H9 (cell line): Measurements from ENCODE around the gene SIK2. TPM values are rescaled to one million over a fixed set of nuclear protein-coding genes. Genes with fewer than 3 reads are reported as not detected.

Experiments used
- DNase-seq: peaks from one replicate; pipeline ENCODE4 v3.0.0-alpha.2; 2017
- H2AFZ ChIP-seq: one replicate; pipeline ENCODE4 v1.6.1; 2013; ENCODE audit warnings: mild to moderate bottlenecking, low read length, control low read depth, moderate library complexity
- H2AK5ac ChIP-seq: 2 replicates; pipeline ENCODE4 v1.6.1; 2013; ENCODE audit warnings: low read length, control low read depth, mixed read lengths; ENCODE audit not compliant: insufficient read length
- H2BK120ac ChIP-seq: one replicate; pipeline ENCODE4 v1.6.1; 2013; ENCODE audit warnings: low read depth, mild to moderate bottlenecking, low read length, control low read depth, inconsistent platforms; ENCODE audit not compliant: poor library complexity, severe bottlenecking
- H2BK12ac ChIP-seq: 2 replicates; pipeline ENCODE4 v1.6.1; 2013; ENCODE audit warnings: low read length, control low read depth, mixed read lengths, low read depth; ENCODE audit not compliant: insufficient read length
- H2BK15ac ChIP-seq: 2 replicates; pipeline ENCODE4 v1.6.1; 2013; ENCODE audit warnings: low read depth, low read length, control low read depth
- H2BK20ac ChIP-seq: one replicate; pipeline ENCODE4 v1.6.1; 2013; ENCODE audit warnings: low read depth, mild to moderate bottlenecking, low read length, control low read depth, inconsistent platforms; ENCODE audit not compliant: poor library complexity, severe bottlenecking
- H2BK5ac ChIP-seq: 2 replicates; pipeline ENCODE4 v1.6.1; 2013; ENCODE audit warnings: low read length, control low read depth, mixed read lengths; ENCODE audit not compliant: insufficient read length
- H3K14ac ChIP-seq: 2 replicates; pipeline ENCODE4 v1.6.1; 2013; ENCODE audit warnings: low read length, control low read depth; ENCODE audit not compliant: insufficient read depth
- H3K18ac ChIP-seq: 2 replicates; pipeline ENCODE4 v1.6.1; 2013; ENCODE audit warnings: low read depth, mild to moderate bottlenecking, mixed read lengths, low read length, control low read depth; ENCODE audit not compliant: insufficient read length
- H3K23ac ChIP-seq: 2 replicates; pipeline ENCODE4 v1.6.1; 2013; ENCODE audit warnings: low read length, control low read depth, mixed read lengths, low read depth; ENCODE audit not compliant: insufficient read length
- H3K23me2 ChIP-seq: 2 replicates; pipeline ENCODE4 v1.6.1; 2013; ENCODE audit warnings: low read depth, mild to moderate bottlenecking, mixed read lengths, low read length, control low read depth; ENCODE audit not compliant: insufficient read length, poor library complexity, severe bottlenecking
- H3K27ac ChIP-seq: 2 replicates; pipeline ENCODE4 v1.5.1; 2013; ENCODE audit warnings: low read length, control low read depth, mixed read lengths, low read depth; ENCODE audit not compliant: insufficient read length
- H3K27me3 ChIP-seq: 2 replicates; pipeline ENCODE4 v1.6.1; 2013; ENCODE audit warnings: low read length, control low read depth, inconsistent platforms; ENCODE audit not compliant: insufficient read depth
- H3K4ac ChIP-seq: 2 replicates; pipeline ENCODE4 v1.6.1; 2013; ENCODE audit warnings: low read depth, mild to moderate bottlenecking, control low read depth, inconsistent platforms, low read length, moderate library complexity
- H3K4me1 ChIP-seq: 2 replicates; pipeline ENCODE4 v1.6.1; 2013; ENCODE audit warnings: low read length, control low read depth, inconsistent platforms; ENCODE audit not compliant: insufficient read depth
- H3K4me2 ChIP-seq: 2 replicates; pipeline ENCODE4 v1.6.1; 2013; ENCODE audit warnings: low read length, control low read depth, mixed read lengths; ENCODE audit not compliant: insufficient read length, insufficient read depth
- H3K56ac ChIP-seq: 2 replicates; pipeline ENCODE4 v1.6.1; 2013; ENCODE audit warnings: low read depth, mild to moderate bottlenecking, mixed read lengths, low read length, control low read depth; ENCODE audit not compliant: insufficient read length
- H3K79me1 ChIP-seq: 2 replicates; pipeline ENCODE4 v1.6.1; 2013; ENCODE audit warnings: low read depth, mild to moderate bottlenecking, moderate library complexity, low read length, control low read depth, inconsistent platforms; ENCODE audit not compliant: insufficient read depth, poor library complexity, severe bottlenecking
- H3K79me2 ChIP-seq: 2 replicates; pipeline ENCODE4 v1.6.1; 2013; ENCODE audit warnings: low read length, control low read depth, inconsistent platforms; ENCODE audit not compliant: insufficient read depth
- H3K9ac ChIP-seq: 2 replicates; pipeline ENCODE4 v1.6.1; 2013; ENCODE audit warnings: low read length, control low read depth, mixed read lengths; ENCODE audit not compliant: insufficient read length; ENCODE audit errors: extremely low read depth
- H3K9me3 ChIP-seq: one replicate; pipeline ENCODE4 v1.6.1; 2013; ENCODE audit warnings: low read depth, low read length, inconsistent platforms; ENCODE audit not compliant: control insufficient read depth
- H3T11ph ChIP-seq: one replicate; pipeline ENCODE4 v1.6.1; 2013; ENCODE audit warnings: mild to moderate bottlenecking, low read length, control low read depth, inconsistent platforms
- H4K20me1 ChIP-seq: one replicate; pipeline ENCODE4 v1.6.1; 2013; ENCODE audit not compliant: control insufficient read depth, insufficient read length, insufficient read depth
- H4K5ac ChIP-seq: 2 replicates; pipeline ENCODE4 v1.6.1; 2013; ENCODE audit warnings: low read depth, mild to moderate bottlenecking, mixed read lengths, low read length, control low read depth; ENCODE audit not compliant: insufficient read length
- H4K8ac ChIP-seq: replicated peaks from 2 replicates; pipeline ENCODE4 v1.6.1; 2013; ENCODE audit warnings: low read length, control low read depth, mixed read lengths, low read depth; ENCODE audit not compliant: insufficient read length
- H4K91ac ChIP-seq: 2 replicates; pipeline ENCODE4 v1.6.1; 2013; ENCODE audit warnings: low read depth, mild to moderate bottlenecking, moderate library complexity, mixed read lengths, low read length, control low read depth; ENCODE audit not compliant: insufficient read length
- H3K27ac Mint-ChIP-seq, 3 experiments: 2 replicates in 2 of 3; 3 replicates in 1 of 3; pipeline ENCODE4 v1.8.0; 2020 to 2021; ENCODE audit warnings: mixed read lengths in 3 of 3, mild to moderate bottlenecking in 1 of 3, moderate library complexity in 1 of 3
- H3K27me3 Mint-ChIP-seq: 2 replicates; pipeline ENCODE4 v1.8.0; 2021; ENCODE audit warnings: low read depth, mild to moderate bottlenecking, moderate library complexity, mixed read lengths
- H3K36me3 Mint-ChIP-seq, 3 experiments: 2 replicates in 2 of 3; 3 replicates in 1 of 3; pipeline ENCODE4 v1.8.0; 2020 to 2021; ENCODE audit warnings: low read depth in 3 of 3, mixed read lengths in 3 of 3; ENCODE audit not compliant: insufficient read depth in 1 of 3
- H3K4me1 Mint-ChIP-seq, 2 experiments: 2 replicates each; pipeline ENCODE4 v1.8.0; 2020; ENCODE audit warnings: mixed read lengths in 2 of 2
- H3K4me3 Mint-ChIP-seq, 2 experiments: 2 replicates in 1 of 2; 3 replicates in 1 of 2; pipeline ENCODE4 v1.8.0; 2020 to 2021; ENCODE audit warnings: mild to moderate bottlenecking in 2 of 2, mixed read lengths in 2 of 2, moderate library complexity in 1 of 2
- H3K9me3 Mint-ChIP-seq, 2 experiments: 2 replicates in 1 of 2; 3 replicates in 1 of 2; pipeline ENCODE4 v1.8.0; 2020; ENCODE audit warnings: mild to moderate bottlenecking in 2 of 2, mixed read lengths in 2 of 2, moderate library complexity in 1 of 2
- whole genome bisulfite sequencing: extraction: QIAGEN DNeasy Blood & Tissue Kit; methylation state at CpG from one replicate; pipeline ENCODE4 v1.1.7; 2013; ENCODE audit warnings: missing lambda C conversion rate, low lambda C conversion rate, mixed read lengths; ENCODE audit not compliant: insufficient read length; ENCODE audit errors: extremely low coverage; 5-methylcytosine and 5-hydroxymethylcytosine counted together
- total RNA-seq: library from RNA; stranded (reverse); gene quantifications from 2 replicates; pipeline ENCODE4 v1.2.1, GENCODE V29; 2021
- TF ChIP-seq, protein P1 (sequence below): fragments of 200-600 bp; sonication (generic); conservative IDR thresholded peaks from 3 replicates; pipeline ENCODE4 v1.8.0; 2021; ENCODE audit warnings: antibody characterized with exemption, mild to moderate bottlenecking

SIK2 gene
- total RNA-seq, 1 experiment from 2014 or later: 7.5 TPM

DNA sequence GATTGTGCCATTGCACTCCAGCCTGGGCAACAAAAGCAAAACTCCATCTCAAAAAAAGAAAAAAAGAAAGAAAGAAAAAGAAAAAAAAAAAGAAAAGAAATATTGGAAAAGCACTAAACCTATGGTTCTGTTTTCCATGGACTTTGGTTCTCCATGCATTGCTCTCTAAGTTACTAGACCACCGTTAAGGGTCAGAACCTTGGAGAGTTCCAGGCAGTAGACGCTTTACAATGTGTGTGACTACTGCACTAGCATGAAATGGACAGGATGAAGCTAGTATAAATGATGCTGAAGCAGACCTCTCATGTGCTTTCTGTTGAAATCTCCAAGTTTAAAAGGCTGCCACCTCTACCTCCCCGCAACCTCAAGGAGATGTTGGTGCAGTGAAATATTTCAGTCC, 63.5 kb downstream of the SIK2 start:
- no peaks in the 10 kb centered on the region for H3K27me3 Mint-ChIP-seq
- no peak overlapping the region for H2AFZ ChIP-seq
- TF ChIP-seq, protein P1, sequence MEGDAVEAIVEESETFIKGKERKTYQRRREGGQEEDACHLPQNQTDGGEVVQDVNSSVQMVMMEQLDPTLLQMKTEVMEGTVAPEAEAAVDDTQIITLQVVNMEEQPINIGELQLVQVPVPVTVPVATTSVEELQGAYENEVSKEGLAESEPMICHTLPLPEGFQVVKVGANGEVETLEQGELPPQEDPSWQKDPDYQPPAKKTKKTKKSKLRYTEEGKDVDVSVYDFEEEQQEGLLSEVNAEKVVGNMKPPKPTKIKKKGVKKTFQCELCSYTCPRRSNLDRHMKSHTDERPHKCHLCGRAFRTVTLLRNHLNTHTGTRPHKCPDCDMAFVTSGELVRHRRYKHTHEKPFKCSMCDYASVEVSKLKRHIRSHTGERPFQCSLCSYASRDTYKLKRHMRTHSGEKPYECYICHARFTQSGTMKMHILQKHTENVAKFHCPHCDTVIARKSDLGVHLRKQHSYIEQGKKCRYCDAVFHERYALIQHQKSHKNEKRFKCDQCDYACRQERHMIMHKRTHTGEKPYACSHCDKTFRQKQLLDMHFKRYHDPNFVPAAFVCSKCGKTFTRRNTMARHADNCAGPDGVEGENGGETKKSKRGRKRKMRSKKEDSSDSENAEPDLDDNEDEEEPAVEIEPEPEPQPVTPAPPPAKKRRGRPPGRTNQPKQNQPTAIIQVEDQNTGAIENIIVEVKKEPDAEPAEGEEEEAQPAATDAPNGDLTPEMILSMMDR: no peak
- H2BK12ac ChIP-seq: no peak overlapping the region
- H3K27ac Mint-ChIP-seq: no peak overlapping the region
- H3K23ac ChIP-seq: no peak overlapping the region
- no peak overlapping the region for H3K18ac ChIP-seq
- H2BK15ac ChIP-seq: no peak overlapping the region
- no peak overlapping the region for H4K8ac ChIP-seq
- no peaks in the 10 kb centered on the region for H4K20me1 ChIP-seq
- WGBS: no CpG with 5 or more reads among the region's 3 CpGs
- no peaks in the 10 kb centered on the region for H3K9me3 ChIP-seq
- no peaks in the 10 kb centered on the region for H3K79me1 ChIP-seq
- H3K27ac ChIP-seq: no peak overlapping the region
- no peaks in the 10 kb centered on the region for H3K9me3 Mint-ChIP-seq
- no peak overlapping the region for H3K9ac ChIP-seq
- H4K5ac ChIP-seq: no peak overlapping the region
- no peaks in the 10 kb centered on the region for H3K4me1 ChIP-seq
- no peaks in the 10 kb centered on the region; a peak in 3 of 7 replicates for H3K36me3 Mint-ChIP-seq
- H2BK5ac ChIP-seq: no peak overlapping the region
- no peak overlapping the region for H3K14ac ChIP-seq
- no peak overlapping the region for H2BK120ac ChIP-seq
- no peak overlapping the region for H3K4me2 ChIP-seq
- H3K79me2 ChIP-seq: no peaks in the 10 kb centered on the region
- no peak for DNase-seq
- H4K91ac ChIP-seq: no peak overlapping the region
- H3K4ac ChIP-seq: no peak overlapping the region
- no peak overlapping the region for H3K4me3 Mint-ChIP-seq
- H2AK5ac ChIP-seq: no peak overlapping the region
- H2BK20ac ChIP-seq: no peak overlapping the region
- H3K23me2 ChIP-seq: no peaks in the 10 kb centered on the region
- H3K4me1 Mint-ChIP-seq: peaks cover 0 to 6% of the 10 kb centered on the region in 2 experiments; a peak in 1 of 4 replicates
- H3K27me3 ChIP-seq: no peaks in the 10 kb centered on the region
- H3K56ac ChIP-seq: no peak overlapping the region
- no peak overlapping the region for H3T11ph ChIP-seq
